ENCODE results near the gene ZNF100.

- TF ChIP-seq CTCF (IDR thresholded peaks at IDR 0.05 in 8 of 11, conservative IDR thresholded peaks at IDR 0.05 in 3 of 11) = no peak
- no peak for TF ChIP-seq POLR2AphosphoS5 (IDR thresholded peaks at IDR 0.05)
- TF ChIP-seq POLR2A (IDR thresholded peaks at IDR 0.05) = no peak
Observed at GRCh38 chr19:21750586-21751128, 16.7 kb downstream of the ZNF100 start.

Measured in spleen (tissue), 7 donors.